Upper lobe of left lung (tissue), 6 donors: ENCODE results near the gene AHRR. TPM values are rescaled to one million over a fixed set of nuclear protein-coding genes. Genes with fewer than 3 reads are reported as not detected.
A peak's percentile ranks its signal among the peaks of the same experiment; 100 is the strongest.

Source experiments
- ATAC-seq, 2 donors: fragments of 200-7000 bp; cut with Tn5 transposase; one replicate each; pipeline ENCODE4 v1.9.1; 2022; ENCODE audit warnings: mild to moderate bottlenecking in 2 of 2, moderate library complexity in 2 of 2; ENCODE audit not compliant: low FRiP score in 2 of 2
- DNase-seq, 2 donors: peaks; one replicate each; pipeline ENCODE4 v3.0.0-alpha.2; 2019 to 2020
- H3K27ac ChIP-seq, 4 donors: fragments of 200-600 bp; sonication (generic); one replicate each; pipeline ENCODE4 v1.5.1; 2016 to 2019
- H3K27me3 ChIP-seq, 4 donors: fragments of 200-600 bp; sonication (generic); one replicate each; pipeline ENCODE4 v1.5.1; 2017 to 2019
- H3K36me3 ChIP-seq, 4 donors: fragments of 200-600 bp; sonication (generic); one replicate each; pipeline ENCODE4 v1.5.1; 2016 to 2019
- H3K4me1 ChIP-seq, 4 donors: fragments of 200-600 bp; sonication (generic); one replicate each; pipeline ENCODE4 v1.5.1; 2018 to 2019
- H3K4me3 ChIP-seq, 4 donors: fragments of 200-600 bp; sonication (generic); one replicate each; pipeline ENCODE4 v1.5.1; 2017 to 2019; ENCODE audit warnings: mild to moderate bottlenecking in 2 of 4, moderate library complexity in 1 of 4
- H3K9me3 ChIP-seq, 4 donors: fragments of 200-600 bp; sonication (generic); one replicate each; pipeline ENCODE4 v1.5.1; 2018 to 2019
- CTCF ChIP-seq, 6 experiments: fragments of 450-650 bp in 4 of 6; fragments of 200-600 bp in 2 of 6; sonication (generic) in 2 of 6; IDR thresholded peaks; one replicate each; pipeline ENCODE4 v1.5.1; 2016 to 2019; ENCODE audit warnings: antibody characterized with exemption in 6 of 6
- EP300 ChIP-seq, 4 donors: sonication (generic); formaldehyde crosslinking; IDR thresholded peaks; one replicate each; pipeline ENCODE4 v1.5.1; 2017; ENCODE audit warnings: antibody characterized with exemption in 4 of 4, control low read depth in 2 of 4
- POLR2A ChIP-seq, 4 donors: fragments of 450-650 bp; IDR thresholded peaks; one replicate each; pipeline ENCODE4 v1.5.1; 2016 to 2017; ENCODE audit warnings: antibody characterized with exemption in 4 of 4, mild to moderate bottlenecking in 2 of 4
- POLR2AphosphoS5 ChIP-seq, 2 donors: sonication (generic); formaldehyde crosslinking; IDR thresholded peaks; one replicate each; pipeline ENCODE4 v1.5.1; 2017; ENCODE audit warnings: antibody characterized with exemption in 2 of 2
- WGBS, 2 donors: methylation state at CpG; one replicate each; pipeline ENCODE4 v1.1.5; 2017 to 2018; 5-methylcytosine and 5-hydroxymethylcytosine counted together
- total RNA-seq, 6 donors: library from RNA; depleted of rRNA in 4 of 6; stranded (reverse); fragments of >200 nt in 4 of 6; gene quantifications; one replicate each; pipeline versions ENCODE4 v1.1.0 to v1.2.1, GENCODE V29; 2016 to 2021
- donor health status: DM: no; HTN: no; CAD: no; lungs with moderate emphysema.
- donor health status: DM: no; HTN: yes; CAD: no; lungs with severe emphysema.

Gene AHRR
- total RNA-seq, 6 donors from 2014 or later, result 1.3 to 8.6 (median 4.4) TPM

DNA sequence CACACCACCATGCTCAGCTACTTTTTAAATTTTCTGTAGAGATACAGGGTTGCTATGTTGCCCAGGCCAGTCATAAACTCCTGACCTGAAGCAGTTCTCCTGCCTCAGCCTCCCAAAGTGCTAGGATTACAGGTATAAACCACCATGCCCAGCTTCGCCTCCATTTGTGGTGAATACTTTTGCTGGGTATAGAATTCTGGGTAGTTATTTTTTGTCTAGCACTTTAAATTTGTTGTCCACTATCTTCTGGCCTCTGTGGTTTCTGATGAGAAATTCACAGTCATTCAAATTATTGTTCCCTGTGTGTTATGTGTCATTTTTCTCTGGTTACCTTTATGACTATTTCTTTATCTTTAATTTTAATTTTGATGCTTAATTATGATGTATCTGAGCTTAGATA, 63.8 kb downstream of the AHRR start:
- no peak for TF ChIP-seq POLR2AphosphoS5 (IDR thresholded peaks at IDR 0.05)
- no peak for TF ChIP-seq CTCF (IDR thresholded peaks at IDR 0.05)
- TF ChIP-seq POLR2A (IDR thresholded peaks at IDR 0.05), result no peak
- no peak for TF ChIP-seq EP300 (IDR thresholded peaks at IDR 0.05)
- DNase-seq (no peak), ATAC-seq (no peak)
- no peaks in the 10 kb centered on the region for H3K27me3 ChIP-seq
- peaks cover 0 to 6% (median 0%) of the 10 kb centered on the region in 4 donors for H3K9me3 ChIP-seq
- H3K36me3 ChIP-seq, result no peaks in the 10 kb centered on the region
- H3K4me1 ChIP-seq, result no peaks in the 10 kb centered on the region
- no peak overlapping the region for H3K4me3 ChIP-seq
- WGBS, 2 donors, result 86 to 100% methylated on average over 1 of the region's 1 CpG
- no peak overlapping the region for H3K27ac ChIP-seq

- H3K4me3 ChIP-seq, result no peak overlapping the region
- TF ChIP-seq CTCF (IDR thresholded peaks at IDR 0.05) (no peak), POLR2A (IDR thresholded peaks at IDR 0.05) (no peak), POLR2AphosphoS5 (IDR thresholded peaks at IDR 0.05) (no peak), EP300 (IDR thresholded peaks at IDR 0.05) (no peak)
- H3K4me1 ChIP-seq, result no peaks in the 10 kb centered on the region
- no peaks in the 10 kb centered on the region for H3K36me3 ChIP-seq
- peaks cover 0 to 6% (median 0%) of the 10 kb centered on the region in 4 donors for H3K9me3 ChIP-seq
- WGBS, 2 donors, result 79 to 87% methylated on average over 15 to 18 of the region's 18 CpGs
- ATAC-seq (no peak), DNase-seq (peak in 1 of 2 donors; percentile 15)
- no peaks in the 10 kb centered on the region for H3K27me3 ChIP-seq
- no peak overlapping the region for H3K27ac ChIP-seq
Measured at GRCh38 chr5:386432-387341, 65.2 kb downstream of the AHRR start.

GRCh38 chr5:387491-388265, 66.2 kb downstream of the AHRR start:
- Histone ChIP-seq H3K4me3 (no peak overlapping the region), H3K36me3 (no peaks in the 10 kb centered on the region), H3K27me3 (no peaks in the 10 kb centered on the region), H3K9me3 (peaks cover 0 to 6% (median 0%) of the 10 kb centered on the region in 4 donors), H3K27ac (no peak overlapping the region), H3K4me1 (no peaks in the 10 kb centered on the region)
- ATAC-seq (peak in 1 of 2 donors; percentile 35), DNase-seq (peak in 1 of 2 donors; percentile 16)
- WGBS, 2 donors, result 79 to 91% methylated on average over 5 to 18 of the region's 18 CpGs
- TF ChIP-seq CTCF (IDR thresholded peaks at IDR 0.05) (no peak), EP300 (IDR thresholded peaks at IDR 0.05) (no peak), POLR2AphosphoS5 (IDR thresholded peaks at IDR 0.05) (no peak), POLR2A (IDR thresholded peaks at IDR 0.05) (no peak)

GRCh38 chr5:388266-389196, 67.0 kb downstream of the AHRR start:
- Histone ChIP-seq H3K27me3 (no peaks in the 10 kb centered on the region), H3K36me3 (no peaks in the 10 kb centered on the region), H3K27ac (no peak overlapping the region), H3K4me3 (no peak overlapping the region), H3K9me3 (peaks cover 0 to 6% (median 0%) of the 10 kb centered on the region in 4 donors), H3K4me1 (no peaks in the 10 kb centered on the region)
- ATAC-seq (peak in 1 of 2 donors; percentile 7), DNase-seq (peak in 1 of 2 donors; percentile 61)
- TF ChIP-seq POLR2A (IDR thresholded peaks at IDR 0.05) (no peak), CTCF (IDR thresholded peaks at IDR 0.05) (no peak), EP300 (IDR thresholded peaks at IDR 0.05) (no peak), POLR2AphosphoS5 (IDR thresholded peaks at IDR 0.05) (no peak)
- 89 to 94% methylated on average over 18 to 29 of the region's 34 CpGs for WGBS, 2 donors
